ENCODE data around the gene ERGIC1.

Gene ERGIC1

DNA sequence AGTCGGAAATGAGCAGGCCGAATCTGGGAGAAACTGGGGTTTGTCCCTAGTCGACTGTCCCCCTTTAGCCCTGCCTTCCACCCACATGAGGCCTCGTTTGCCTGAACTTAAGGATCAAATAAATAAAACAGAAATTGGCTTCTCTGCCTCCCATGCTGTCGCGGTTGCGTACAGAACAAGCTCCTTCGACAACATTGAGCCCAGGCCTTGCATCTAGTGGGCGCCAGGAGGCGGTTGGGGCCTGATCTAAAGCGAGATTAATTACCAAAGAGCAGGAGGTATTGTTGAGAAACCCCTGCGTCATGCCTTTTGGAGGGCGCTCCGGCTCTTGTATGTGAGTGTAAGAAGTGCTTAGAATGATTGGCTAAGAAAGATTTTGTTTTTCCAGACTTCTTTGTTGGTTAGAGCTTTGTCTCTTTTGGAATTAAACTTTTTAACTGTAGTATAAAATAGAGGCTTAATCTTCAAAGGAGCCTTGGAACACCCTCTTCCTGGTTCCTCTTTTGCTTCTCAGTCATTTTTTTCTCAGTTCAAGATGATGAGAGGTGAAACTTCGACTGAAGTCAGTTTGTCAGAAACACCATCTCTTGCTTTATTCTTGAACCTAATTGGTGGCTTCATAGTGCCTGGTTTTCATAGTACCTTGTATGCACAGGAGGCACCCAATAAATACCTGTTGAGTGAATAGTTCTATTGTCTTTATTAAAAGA, 150.3 kb downstream of the ERGIC1 start:
- TF ChIP-seq, protein P1, sequence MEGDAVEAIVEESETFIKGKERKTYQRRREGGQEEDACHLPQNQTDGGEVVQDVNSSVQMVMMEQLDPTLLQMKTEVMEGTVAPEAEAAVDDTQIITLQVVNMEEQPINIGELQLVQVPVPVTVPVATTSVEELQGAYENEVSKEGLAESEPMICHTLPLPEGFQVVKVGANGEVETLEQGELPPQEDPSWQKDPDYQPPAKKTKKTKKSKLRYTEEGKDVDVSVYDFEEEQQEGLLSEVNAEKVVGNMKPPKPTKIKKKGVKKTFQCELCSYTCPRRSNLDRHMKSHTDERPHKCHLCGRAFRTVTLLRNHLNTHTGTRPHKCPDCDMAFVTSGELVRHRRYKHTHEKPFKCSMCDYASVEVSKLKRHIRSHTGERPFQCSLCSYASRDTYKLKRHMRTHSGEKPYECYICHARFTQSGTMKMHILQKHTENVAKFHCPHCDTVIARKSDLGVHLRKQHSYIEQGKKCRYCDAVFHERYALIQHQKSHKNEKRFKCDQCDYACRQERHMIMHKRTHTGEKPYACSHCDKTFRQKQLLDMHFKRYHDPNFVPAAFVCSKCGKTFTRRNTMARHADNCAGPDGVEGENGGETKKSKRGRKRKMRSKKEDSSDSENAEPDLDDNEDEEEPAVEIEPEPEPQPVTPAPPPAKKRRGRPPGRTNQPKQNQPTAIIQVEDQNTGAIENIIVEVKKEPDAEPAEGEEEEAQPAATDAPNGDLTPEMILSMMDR (IDR thresholded peaks at IDR 0.05; ENCODE audit: low read depth, low read length, missing control alignments) = peak; percentile 75
- peak overlapping the region; percentile 99 for H3K4me3 ChIP-seq (ENCODE audit: low read depth, low read length)
- in situ Hi-C loops (cut with HindIII; ENCODE audit: low sequenced_read_pairs) = no loop called here
- DNase-seq (ENCODE audit: low read depth) = peak; percentile 86

DNA sequence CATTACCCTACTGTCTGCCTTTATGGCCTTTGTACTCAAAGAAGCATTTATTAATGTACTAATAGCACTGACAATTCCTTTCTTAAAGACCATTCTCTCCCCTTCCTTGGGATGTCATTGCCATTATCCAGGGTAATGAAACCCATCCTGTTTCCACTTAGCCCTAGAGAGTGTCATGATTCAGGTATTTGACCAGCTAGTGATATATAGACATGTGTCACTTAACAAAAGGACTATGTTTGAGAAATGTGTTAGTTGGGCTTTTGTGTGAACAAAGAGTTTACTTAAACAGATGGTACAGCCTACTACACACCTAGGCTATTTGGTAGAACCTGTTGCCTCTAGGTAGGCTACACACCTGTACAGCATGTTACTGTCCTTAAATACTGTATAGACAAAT, 151.5 kb downstream of the ERGIC1 start:
- peak overlapping the region; percentile 99 for H3K4me3 ChIP-seq (ENCODE audit: low read depth, low read length)
- in situ Hi-C loops (cut with HindIII; ENCODE audit: low sequenced_read_pairs) = no loop called here
- no peak for DNase-seq (ENCODE audit: low read depth)
- TF ChIP-seq, protein P1 (IDR thresholded peaks at IDR 0.05; ENCODE audit: low read depth, low read length, missing control alignments) = no peak

DNA sequence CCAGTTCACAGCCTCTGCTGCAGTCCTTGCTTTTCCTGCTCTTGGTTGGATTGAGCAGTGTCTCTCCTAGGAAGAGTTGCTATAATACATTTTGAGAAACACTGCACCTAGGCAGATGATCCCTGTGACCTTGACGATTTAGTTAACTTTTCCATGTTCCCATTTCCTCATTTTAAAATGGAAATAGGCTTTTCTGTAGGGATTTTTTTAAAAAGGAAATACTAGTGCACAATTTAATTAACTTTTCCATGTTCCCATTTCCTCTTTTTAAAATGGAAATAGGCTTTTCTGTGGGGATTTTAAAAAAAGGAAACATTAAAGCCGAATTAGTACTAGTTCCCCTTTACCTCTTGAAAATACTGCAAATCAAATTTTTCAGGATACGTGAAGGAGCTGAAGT, 154.2 kb downstream of the ERGIC1 start:
- in situ Hi-C loops (cut with HindIII; ENCODE audit: low sequenced_read_pairs) = no loop called here
- H3K4me3 ChIP-seq (ENCODE audit: low read depth, low read length) = no peak overlapping the region
- TF ChIP-seq, protein P1 (IDR thresholded peaks at IDR 0.05; ENCODE audit: low read depth, low read length, missing control alignments) = no peak
- DNase-seq (ENCODE audit: low read depth) = no peak

DNA sequence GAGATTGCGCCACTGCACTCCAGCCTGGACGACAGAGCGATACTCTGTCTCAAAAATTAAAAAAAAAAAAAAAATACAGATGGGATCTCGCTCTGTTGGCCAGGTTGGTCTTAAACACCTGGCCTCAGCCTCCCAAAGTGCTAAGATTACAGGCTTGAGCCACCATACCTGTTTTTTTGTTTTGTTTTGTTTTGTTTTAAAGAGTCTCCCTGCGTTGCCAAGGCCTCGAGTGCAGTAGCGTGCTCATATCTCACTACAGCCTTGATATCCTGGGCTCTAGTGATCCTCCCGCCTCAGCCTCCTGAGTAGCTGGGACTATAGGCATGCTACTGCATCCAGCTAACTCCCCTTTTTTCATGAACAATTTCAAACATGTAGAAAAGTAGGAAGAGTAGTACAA, 156.7 kb downstream of the ERGIC1 start:
- TF ChIP-seq, protein P1 (IDR thresholded peaks at IDR 0.05; ENCODE audit: low read depth, low read length, missing control alignments) = no peak
- no peak overlapping the region for H3K4me3 ChIP-seq (ENCODE audit: low read depth, low read length)
- in situ Hi-C loops (cut with HindIII; ENCODE audit: low sequenced_read_pairs) = no loop called here
- no peak for DNase-seq (ENCODE audit: low read depth)

DNA sequence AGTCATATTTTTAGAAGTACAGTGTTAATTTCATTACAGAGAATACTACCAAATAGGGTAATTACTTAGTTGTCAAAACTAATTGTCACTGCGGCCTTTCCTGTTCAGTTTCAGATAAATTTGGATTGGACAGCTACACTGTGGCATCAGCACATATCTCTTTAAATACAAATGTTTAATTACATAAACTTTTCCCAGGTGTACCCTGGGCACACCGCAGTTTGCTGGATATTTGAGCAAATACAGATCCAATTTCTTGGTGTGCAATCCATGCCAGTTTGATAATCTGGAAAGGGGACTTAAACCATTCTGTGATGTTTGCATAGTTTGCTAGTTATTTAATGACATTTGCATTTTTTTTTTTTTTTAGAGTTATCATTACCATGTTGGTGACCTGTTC, 160.4 kb downstream of the ERGIC1 start:
- in situ Hi-C loops (cut with HindIII; ENCODE audit: low sequenced_read_pairs) = no loop called here
- no peak for DNase-seq (ENCODE audit: low read depth)
- TF ChIP-seq, protein P1 (IDR thresholded peaks at IDR 0.05; ENCODE audit: low read depth, low read length, missing control alignments) = no peak
- no peak overlapping the region for H3K4me3 ChIP-seq (ENCODE audit: low read depth, low read length)

DNA sequence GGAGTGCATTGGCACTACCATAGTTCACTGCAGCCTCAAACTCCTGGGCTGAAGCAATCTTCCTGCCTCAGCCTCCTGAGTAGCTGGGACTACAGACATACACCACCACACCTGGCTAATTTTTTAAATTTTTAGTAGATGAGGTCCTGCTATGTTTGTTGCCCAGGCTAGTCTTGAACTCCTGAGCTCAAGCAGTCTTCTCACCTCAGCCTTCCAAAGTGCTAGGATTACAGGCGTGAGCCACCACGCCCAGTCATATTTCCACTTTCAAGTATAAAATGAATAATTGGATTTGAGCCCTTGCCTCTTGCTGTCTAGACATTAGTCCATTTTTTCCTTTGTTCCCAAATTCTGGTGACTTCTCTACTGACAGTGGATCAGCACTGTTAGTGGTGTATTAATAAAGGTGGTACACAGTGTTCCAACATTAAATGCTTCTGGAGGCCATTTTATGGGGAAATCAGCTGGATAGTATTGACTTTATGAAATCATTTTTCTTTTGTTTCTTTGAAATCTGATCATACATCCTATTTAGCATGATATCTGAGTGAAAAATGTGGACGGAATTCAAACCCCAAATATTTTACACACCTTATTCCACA, 165.4 kb downstream of the ERGIC1 start:
- in situ Hi-C loops (cut with HindIII; ENCODE audit: low sequenced_read_pairs) = no loop called here
- TF ChIP-seq, protein P1 (IDR thresholded peaks at IDR 0.05; ENCODE audit: low read depth, low read length, missing control alignments) = no peak
- H3K4me3 ChIP-seq (ENCODE audit: low read depth, low read length) = no peak overlapping the region
- no peak for DNase-seq (ENCODE audit: low read depth)
